Hepatocyte (in vitro differentiated cells): ENCODE measurements around the gene CD22. TPM values are rescaled to one million over a fixed set of nuclear protein-coding genes. Genes with fewer than 3 reads are reported as not detected.

Experiments used
- DNase-seq: peaks from one replicate; pipeline ENCODE4 v3.0.0-alpha.2; 2016; ENCODE audit warnings: low spot score
- H2AFZ ChIP-seq: fragments of 200-600 bp; sonication (generic); 2 replicates; pipeline ENCODE4 v1.6.0; 2016; ENCODE audit warnings: antibody characterized with exemption, mild to moderate bottlenecking
- H3K27ac ChIP-seq: fragments of 200-600 bp; sonication (generic); 2 replicates; pipeline ENCODE4 v1.5.1; 2016; ENCODE audit warnings: mild to moderate bottlenecking
- H3K27me3 ChIP-seq: fragments of 200-600 bp; sonication (generic); 2 replicates; pipeline ENCODE4 v1.6.1; 2016
- H3K36me3 ChIP-seq: fragments of 200-600 bp; sonication (generic); replicated peaks from 2 replicates; pipeline ENCODE4 v1.5.1; 2016; ENCODE audit warnings: low read depth; ENCODE audit not compliant: insufficient read depth
- H3K4me1 ChIP-seq: fragments of 200-600 bp; sonication (generic); 2 replicates; pipeline ENCODE4 v1.5.1; 2016; ENCODE audit warnings: mild to moderate bottlenecking, moderate library complexity; ENCODE audit not compliant: insufficient read depth
- H3K4me2 ChIP-seq: fragments of 200-600 bp; sonication (generic); 2 replicates; pipeline ENCODE4 v1.6.0; 2016
- H3K4me3 ChIP-seq: fragments of 200-600 bp; sonication (generic); 2 replicates; pipeline ENCODE4 v1.5.1; 2016; ENCODE audit warnings: mild to moderate bottlenecking
- H3K79me2 ChIP-seq: fragments of 200-600 bp; sonication (generic); 2 replicates; pipeline ENCODE4 v1.6.0; 2017; ENCODE audit warnings: mild to moderate bottlenecking
- H3K9me2 ChIP-seq: fragments of 200-600 bp; sonication (generic); replicated peaks from 2 replicates; pipeline ENCODE4 v1.6.0; 2017; ENCODE audit warnings: mild to moderate bottlenecking; ENCODE audit not compliant: insufficient read depth
- H3K9me3 ChIP-seq: fragments of 200-600 bp; sonication (generic); 2 replicates; pipeline ENCODE4 v1.5.1; 2016; ENCODE audit warnings: low read depth, mild to moderate bottlenecking
- H4K20me1 ChIP-seq: fragments of 200-600 bp; sonication (generic); 2 replicates; pipeline ENCODE4 v1.6.0; 2016; ENCODE audit warnings: mild to moderate bottlenecking; ENCODE audit not compliant: insufficient read depth, poor library complexity, severe bottlenecking
- CTCF ChIP-seq: fragments of 200-600 bp; sonication (generic); IDR thresholded peaks from 2 replicates; pipeline ENCODE4 v1.5.1; 2016; ENCODE audit warnings: antibody characterized with exemption, mild to moderate bottlenecking; ENCODE audit not compliant: poor library complexity
- EZH2 ChIP-seq: fragments of 200-600 bp; sonication (generic); IDR thresholded peaks from 2 replicates; pipeline ENCODE4 v1.6.1; 2016; ENCODE audit warnings: antibody characterized with exemption, mild to moderate bottlenecking, borderline replicate concordance
- EZH2phosphoT487 ChIP-seq: fragments of 200-600 bp; sonication (generic); IDR thresholded peaks from one replicate; pipeline ENCODE4 v1.6.1; 2018; ENCODE audit warnings: antibody characterized with exemption, mild to moderate bottlenecking, low read depth, moderate library complexity; ENCODE audit not compliant: unreplicated experiment, severe bottlenecking
- WGBS: methylation state at CpG from one replicate; pipeline ENCODE4 v1.1.6; 2016; ENCODE audit warnings: low lambda C conversion rate; ENCODE audit errors: missing lambda C conversion rate; 5-methylcytosine and 5-hydroxymethylcytosine counted together
- polyA plus RNA-seq: library from polyadenylated mRNA; unstranded; fragments of >200 nt; fragmentation: Nextera tagmentation; extraction: Ambion mirVana; gene quantifications from 2 replicates; pipeline ENCODE4 v1.2.1, GENCODE V29; 2016
- total RNA-seq: library from RNA; depleted of rRNA; stranded (reverse); fragments of >200 nt; gene quantifications from 2 replicates; pipeline ENCODE4 v1.2.3, GENCODE V29; 2014

Gene CD22
- total and polyA plus RNA-seq, 2 experiments from 2014 or later, result 1.6 TPM; not detected in 1

DNA sequence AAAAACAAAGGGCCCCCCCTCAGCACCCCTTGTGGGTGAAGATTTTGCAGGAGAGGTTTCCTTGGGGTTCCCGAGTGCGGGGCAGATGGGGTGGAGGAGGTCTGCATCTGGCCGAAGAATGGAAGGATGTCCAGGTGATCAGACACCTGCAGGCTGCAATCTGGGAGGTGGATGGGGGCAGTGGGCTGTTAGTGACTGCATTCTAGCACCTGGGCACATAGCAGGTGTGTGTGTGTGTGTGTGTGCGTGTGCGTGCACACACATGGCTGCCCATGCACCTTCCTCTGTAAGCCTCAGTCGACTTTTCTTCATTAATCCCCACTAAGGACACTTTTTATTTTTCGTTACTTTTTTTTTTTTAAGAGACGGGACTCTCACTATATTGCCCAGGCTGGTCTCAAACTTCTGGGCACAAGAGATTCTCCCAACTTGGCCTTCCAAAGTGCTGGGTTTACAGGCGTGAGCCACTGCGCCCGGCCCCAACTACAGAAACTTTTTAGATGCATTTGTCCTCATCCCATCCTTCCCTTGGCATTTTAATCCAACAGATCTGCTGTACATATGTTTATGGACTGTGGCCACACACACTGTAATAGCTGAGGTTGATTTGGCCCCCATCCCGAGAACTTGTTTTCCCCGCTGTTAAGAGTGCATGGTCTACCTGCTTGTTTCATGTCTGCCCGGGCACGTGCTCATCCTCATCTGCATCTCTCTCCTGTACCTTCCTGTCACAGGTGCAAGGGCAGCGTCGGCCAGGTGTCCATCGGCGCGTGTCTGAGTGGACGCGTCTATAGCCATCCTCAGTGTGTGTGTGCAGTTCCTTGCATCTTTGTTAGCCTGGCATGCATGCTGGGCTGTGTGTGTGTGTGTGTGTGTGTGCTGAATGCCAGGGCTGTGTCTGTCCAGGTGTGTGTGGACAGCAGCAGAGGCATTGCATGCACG, 36.3 kb upstream of the CD22 start:
- TF ChIP-seq EZH2 (no peak), EZH2phosphoT487 (no peak), CTCF (no peak)
- Histone ChIP-seq H3K27me3 (peaks cover 2% of the 10 kb centered on the region), H3K4me3 (no peak overlapping the region), H3K9me2 (no peaks in the 10 kb centered on the region), H3K4me1 (no peaks in the 10 kb centered on the region), H3K27ac (no peak overlapping the region), H4K20me1 (no peaks in the 10 kb centered on the region), H3K36me3 (no peaks in the 10 kb centered on the region), H2AFZ (no peak overlapping the region), H3K79me2 (no peaks in the 10 kb centered on the region), H3K9me3 (no peaks in the 10 kb centered on the region), H3K4me2 (no peak overlapping the region)
- DNase-seq, result no peak
- 89% methylated on average over 23 of the region's 23 CpGs for WGBS

DNA sequence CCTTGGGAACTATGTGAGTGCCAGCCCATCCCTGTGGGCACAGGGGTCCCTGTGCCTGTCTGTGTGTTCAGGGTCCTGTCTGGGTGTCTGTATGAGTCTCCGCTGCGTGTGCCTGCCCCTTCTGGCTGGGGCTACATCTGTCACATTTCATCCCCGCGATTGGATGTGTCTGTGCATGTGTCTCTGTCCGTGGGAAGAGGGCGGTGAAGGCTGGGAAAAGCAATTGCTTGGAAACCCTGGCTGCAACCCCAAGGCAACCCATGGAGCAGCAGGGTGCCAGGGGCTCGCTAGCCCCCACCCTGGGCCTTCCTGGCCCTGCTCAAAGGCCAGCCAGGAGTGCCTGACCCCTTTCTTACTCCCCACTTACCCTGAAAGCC, 35.6 kb upstream of the CD22 start:
- no peaks in the 10 kb centered on the region for H4K20me1 ChIP-seq
- no peaks in the 10 kb centered on the region for H3K4me1 ChIP-seq
- TF ChIP-seq CTCF (no peak), EZH2 (no peak), EZH2phosphoT487 (no peak)
- no peaks in the 10 kb centered on the region for H3K9me2 ChIP-seq
- no peak overlapping the region for H2AFZ ChIP-seq
- no peak overlapping the region for H3K4me2 ChIP-seq
- H3K4me3 ChIP-seq, result no peak overlapping the region
- H3K36me3 ChIP-seq, result no peaks in the 10 kb centered on the region
- WGBS, result 68% methylated on average over 7 of the region's 7 CpGs
- no peak for DNase-seq
- no peaks in the 10 kb centered on the region for H3K79me2 ChIP-seq
- H3K27me3 ChIP-seq, result peaks cover 2% of the 10 kb centered on the region
- no peak overlapping the region for H3K27ac ChIP-seq
- H3K9me3 ChIP-seq, result no peaks in the 10 kb centered on the region

DNA sequence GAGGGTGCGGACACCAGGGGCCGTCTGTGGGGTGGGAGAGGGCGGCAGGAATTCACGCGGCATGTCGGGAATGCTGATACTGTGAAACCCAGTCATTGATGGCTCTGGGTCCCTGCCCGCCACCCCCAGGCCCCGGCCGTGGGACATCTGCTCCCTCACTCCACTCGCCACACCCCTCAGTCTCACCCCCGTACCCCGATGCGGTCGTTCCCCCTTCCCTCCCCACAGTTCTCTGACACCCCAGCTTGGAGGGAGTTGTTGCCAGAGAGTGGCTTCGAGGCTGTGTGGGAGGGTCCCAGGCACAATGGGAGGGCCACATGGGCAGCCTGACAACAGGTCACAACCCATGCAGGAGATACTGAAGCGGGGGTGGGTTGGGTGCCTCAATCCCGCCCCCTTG, 35.2 kb upstream of the CD22 start:
- Histone ChIP-seq H3K9me3 (no peaks in the 10 kb centered on the region), H3K36me3 (no peaks in the 10 kb centered on the region), H3K9me2 (no peaks in the 10 kb centered on the region), H3K4me3 (no peak overlapping the region), H3K4me2 (no peak overlapping the region), H3K4me1 (no peaks in the 10 kb centered on the region), H3K27me3 (peaks cover 2% of the 10 kb centered on the region), H2AFZ (no peak overlapping the region), H3K27ac (no peak overlapping the region), H4K20me1 (no peaks in the 10 kb centered on the region), H3K79me2 (no peaks in the 10 kb centered on the region)
- TF ChIP-seq CTCF, result no peak
- TF ChIP-seq EZH2phosphoT487, result no peak
- TF ChIP-seq EZH2, result no peak
- WGBS, result 63% methylated on average over 15 of the region's 17 CpGs
- no peak for DNase-seq
